PC-9 (cell line): ENCODE results near the gene PILRA. TPM values are rescaled to one million over a fixed set of nuclear protein-coding genes. Genes with fewer than 3 reads are reported as not detected.
"Not testable (repeated sequence)": the region's sequence is repeated elsewhere in the genome, so short reads cannot be mapped to it uniquely, and the experiment has no call there.

ENCODE experiments used
- BruUV-seq: library from RNA; stranded (reverse); fragments of 400-500 nt; replicated peaks from 2 replicates; lab custom pipeline; 2021; lab: Mats Ljungman, UMichigan
- CTCF ChIA-PET: fragments of 300-600 bp; sonication (Branson Sonifier 250); formaldehyde crosslinking; loops from one replicate; lab custom pipeline; 2022; ENCODE audit warnings: antibody characterized with exemption; lab: Charles Lee
- POLR2A ChIA-PET: fragments of 300-600 bp; sonication (Branson Sonifier 250); formaldehyde crosslinking; loops from one replicate; lab custom pipeline; 2022; ENCODE audit warnings: antibody characterized with exemption; ENCODE audit not compliant: unreplicated experiment; lab: Charles Lee
- DNase-seq, 2 experiments: peaks; one replicate each; pipeline versions ENCODE4 v3.0.0 to v3.0.0-alpha.2; 2015 to 2022; ENCODE audit warnings: mixed read lengths in 1 of 2
- H2AFZ ChIP-seq: fragments of 200-600 bp; sonication (generic); 2 replicates; pipeline ENCODE4 v1.8.1; 2017; ENCODE audit warnings: antibody characterized with exemption
- H3F3A ChIP-seq: fragments of 200-600 bp; sonication (generic); 2 replicates; pipeline ENCODE4 v1.8.1; 2017; ENCODE audit warnings: antibody characterized with exemption, mild to moderate bottlenecking, low read depth; ENCODE audit not compliant: insufficient read depth
- H3K27ac ChIP-seq: fragments of 200-600 bp; sonication (generic); 2 replicates; pipeline ENCODE4 v1.6.1; 2016; ENCODE audit warnings: mixed run types
- H3K27me3 ChIP-seq: fragments of 200-600 bp; sonication (generic); 2 replicates; pipeline ENCODE4 v1.6.1; 2016; ENCODE audit warnings: low read depth, mixed run types; ENCODE audit not compliant: insufficient read depth
- H3K36me3 ChIP-seq: fragments of 200-600 bp; sonication (generic); 2 replicates; pipeline ENCODE4 v1.6.1; 2016; ENCODE audit warnings: low read depth, mixed run types
- H3K4me1 ChIP-seq: fragments of 200-600 bp; sonication (generic); replicated peaks from 2 replicates; pipeline ENCODE4 v1.6.1; 2016; ENCODE audit warnings: mixed run types; ENCODE audit not compliant: insufficient read depth
- H3K4me2 ChIP-seq: fragments of 200-600 bp; sonication (generic); 2 replicates; pipeline ENCODE4 v1.6.1; 2017; ENCODE audit warnings: mixed run types
- H3K4me3 ChIP-seq: fragments of 200-600 bp; sonication (generic); 2 replicates; pipeline ENCODE4 v1.6.1; 2016; ENCODE audit warnings: mixed run types
- H3K79me2 ChIP-seq: fragments of 200-600 bp; sonication (generic); 2 replicates; pipeline ENCODE4 v1.6.1; 2017; ENCODE audit warnings: low read depth, mixed run types
- H3K9me2 ChIP-seq: fragments of 200-600 bp; sonication (generic); 2 replicates; pipeline ENCODE4 v1.8.1; 2017; ENCODE audit warnings: mild to moderate bottlenecking; ENCODE audit not compliant: insufficient read depth
- H3K9me3 ChIP-seq: fragments of 200-600 bp; sonication (generic); 2 replicates; pipeline ENCODE4 v1.8.1; 2016; ENCODE audit warnings: low read depth; ENCODE audit not compliant: insufficient read depth
- H4K20me1 ChIP-seq: fragments of 200-600 bp; sonication (generic); 2 replicates; pipeline ENCODE4 v1.8.1; 2017; ENCODE audit not compliant: insufficient read depth
- EZH2 ChIP-seq: fragments of 200-600 bp; sonication (generic); IDR thresholded peaks from 2 replicates; pipeline ENCODE4 v1.8.0; 2017; ENCODE audit warnings: antibody characterized with exemption, low read depth
- intact Hi-C: fragments of 100-400 bp; cut with micrococcal nuclease; formaldehyde crosslinking; loops from one replicate; pipeline ENCODE4 v1.10.0; 2022; ENCODE audit not compliant: unreplicated experiment
- total RNA-seq: library from RNA; stranded (reverse); gene quantifications from 2 replicates; pipeline ENCODE4 v1.2.3, GENCODE V29; 2021
- TF ChIP-seq, protein P1 (sequence below): fragments of 200-600 bp; sonication (generic); conservative IDR thresholded peaks from 2 replicates; pipeline ENCODE4 v1.6.1; 2017; ENCODE audit warnings: mixed run types, antibody characterized with exemption, mild to moderate bottlenecking, moderate library complexity

Gene PILRA
- total RNA-seq, 1 experiment from 2014 or later = 2.8 TPM

- intact Hi-C loops = no loop called here
- Histone ChIP-seq H3K4me1 (peaks cover 9% of the 10 kb centered on the region; the same call in 1 of the 2 replicates), H2AFZ (no peak overlapping the region), H3K4me2 (no peak overlapping the region), H3F3A (peaks cover 41% of the 10 kb centered on the region), H4K20me1 (peaks cover 44% of the 10 kb centered on the region), H3K4me3 (no peak overlapping the region), H3K9me3 (no peaks in the 10 kb centered on the region), H3K27me3 (no peaks in the 10 kb centered on the region), H3K9me2 (no peaks in the 10 kb centered on the region), H3K79me2 (peaks cover 26% of the 10 kb centered on the region), H3K36me3 (peaks cover 35% of the 10 kb centered on the region), H3K27ac (no peak overlapping the region)
- ChIA-PET POLR2A (no interaction called here), CTCF (no interaction called here)
- no peak for DNase-seq
- BruUV-seq = no TSS peak
- no peak for TF ChIP-seq EZH2
- TF ChIP-seq, protein P1, sequence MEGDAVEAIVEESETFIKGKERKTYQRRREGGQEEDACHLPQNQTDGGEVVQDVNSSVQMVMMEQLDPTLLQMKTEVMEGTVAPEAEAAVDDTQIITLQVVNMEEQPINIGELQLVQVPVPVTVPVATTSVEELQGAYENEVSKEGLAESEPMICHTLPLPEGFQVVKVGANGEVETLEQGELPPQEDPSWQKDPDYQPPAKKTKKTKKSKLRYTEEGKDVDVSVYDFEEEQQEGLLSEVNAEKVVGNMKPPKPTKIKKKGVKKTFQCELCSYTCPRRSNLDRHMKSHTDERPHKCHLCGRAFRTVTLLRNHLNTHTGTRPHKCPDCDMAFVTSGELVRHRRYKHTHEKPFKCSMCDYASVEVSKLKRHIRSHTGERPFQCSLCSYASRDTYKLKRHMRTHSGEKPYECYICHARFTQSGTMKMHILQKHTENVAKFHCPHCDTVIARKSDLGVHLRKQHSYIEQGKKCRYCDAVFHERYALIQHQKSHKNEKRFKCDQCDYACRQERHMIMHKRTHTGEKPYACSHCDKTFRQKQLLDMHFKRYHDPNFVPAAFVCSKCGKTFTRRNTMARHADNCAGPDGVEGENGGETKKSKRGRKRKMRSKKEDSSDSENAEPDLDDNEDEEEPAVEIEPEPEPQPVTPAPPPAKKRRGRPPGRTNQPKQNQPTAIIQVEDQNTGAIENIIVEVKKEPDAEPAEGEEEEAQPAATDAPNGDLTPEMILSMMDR = no peak
Measured at GRCh38 chr7:100348805-100349204, 24.5 kb upstream of the PILRA start.

DNA sequence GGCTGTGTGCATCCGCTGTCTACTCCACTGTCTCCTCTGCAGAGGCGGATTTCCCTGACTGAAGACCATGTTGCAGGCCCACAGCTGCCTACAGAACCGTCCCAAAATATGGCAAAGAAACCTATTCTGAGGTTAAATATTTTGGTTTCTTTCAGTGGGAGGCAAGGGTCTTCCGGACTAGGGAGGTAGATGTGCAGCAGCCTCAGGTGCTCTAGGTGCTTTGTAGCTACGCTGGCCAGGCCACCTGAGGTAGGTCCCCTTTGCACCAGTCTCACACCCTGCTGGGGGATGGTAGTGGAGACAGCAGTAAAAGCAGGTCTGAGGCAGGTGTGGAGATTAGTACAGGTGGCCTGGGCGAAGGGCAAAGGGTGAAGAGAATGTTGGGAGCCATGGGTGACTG lies 23.5 kb upstream of the PILRA start:
- intact Hi-C loops = loop anchor here (5.0 kb wide), 1 partner anchor 217 kb away; no protein-coding TSS in a partner anchor
- TF ChIP-seq EZH2 = no peak
- TF ChIP-seq, protein P1 = no peak

GRCh38 chr7:100351657-100352058 lies 21.6 kb upstream of the PILRA start:
- ChIA-PET POLR2A (no interaction called here), CTCF (no interaction called here)
- Histone ChIP-seq H4K20me1 (peaks cover 29% of the 10 kb centered on the region), H3F3A (peaks cover 23% of the 10 kb centered on the region; the same call in 1 of the 2 replicates), H3K27me3 (no peaks in the 10 kb centered on the region), H3K79me2 (peaks cover 7% of the 10 kb centered on the region), H3K4me1 (no peaks in the 10 kb centered on the region), H3K9me2 (no peaks in the 10 kb centered on the region), H3K36me3 (peaks cover 21% of the 10 kb centered on the region), H3K9me3 (no peaks in the 10 kb centered on the region), H3K27ac (no peak overlapping the region), H3K4me2 (no peak overlapping the region), H3K4me3 (no peak overlapping the region), H2AFZ (no peak overlapping the region)
- intact Hi-C loops = loop anchor here (5.0 kb wide), 1 partner anchor 219 kb away; no protein-coding TSS in a partner anchor
- no TSS peak for BruUV-seq
- TF ChIP-seq EZH2 = no peak
- TF ChIP-seq, protein P1 = no peak
- no peak for DNase-seq

More for the DNA sequence above, 23.5 kb upstream of the PILRA start:
- Histone ChIP-seq H3K4me1 (0 out of 2 replicates have a peak, but pooled peaks cover 2% of the 10 kb centered on the region), H2AFZ (no peak overlapping the region), H3K27ac (no peak overlapping the region), H3K27me3 (no peaks in the 10 kb centered on the region), H3F3A (peaks cover 33% of the 10 kb centered on the region; the same call in 1 of the 2 replicates), H3K36me3 (peaks cover 31% of the 10 kb centered on the region), H3K9me2 (no peaks in the 10 kb centered on the region), H4K20me1 (peaks cover 40% of the 10 kb centered on the region), H3K4me2 (no peak overlapping the region), H3K9me3 (no peaks in the 10 kb centered on the region), H3K79me2 (peaks cover 20% of the 10 kb centered on the region), H3K4me3 (no peak overlapping the region)
- ChIA-PET POLR2A (interaction anchor here (0.7 kb wide), 1 partner anchor 101 kb away, joined by 3 read pairs; no protein-coding TSS in a partner anchor), CTCF (no interaction called here)
- no peak for DNase-seq
- BruUV-seq = no TSS peak

GRCh38 chr7:100352230-100352781 lies 21.0 kb upstream of the PILRA start:
- H3K27me3 ChIP-seq, H3K9me3 ChIP-seq, H3K27ac ChIP-seq, H3K9me2 ChIP-seq, H2AFZ ChIP-seq, H3K79me2 ChIP-seq, H3K4me1 ChIP-seq, H3K4me3 ChIP-seq, H3K4me2 ChIP-seq, BruUV-seq, DNase-seq, POLR2A ChIA-PET, CTCF ChIA-PET: not testable (repeated sequence)
- H3F3A ChIP-seq = peaks cover 17% of the 10 kb centered on the region; the same call in 1 of the 2 replicates
- intact Hi-C loops = loop anchor here (5.0 kb wide), 1 partner anchor 220 kb away; no protein-coding TSS in a partner anchor
- peaks cover 14% of the 10 kb centered on the region for H3K36me3 ChIP-seq
- peaks cover 24% of the 10 kb centered on the region for H4K20me1 ChIP-seq
